Stimulated activated naive CD8-positive, alpha-beta T cell treated with anti-CD3 and anti-CD28 coated beads, Interleukin-15, amount 100 ng/mL, for 72 hours (primary cell): Measurements from ENCODE around the gene SLCO4C1.

Source experiments
- ATAC-seq: fragments of 150-1000 bp; cut with Tn5 transposase; 2 replicates; pipeline ENCODE4 v1.10.0; 2021; ENCODE audit warnings: mild to moderate bottlenecking, moderate library complexity
- DNase-seq, 2 donors: peaks; one replicate each; pipeline ENCODE4 v3.0.0; 2021 to 2022
- H3K27ac Mint-ChIP-seq, 2 donors: one replicate each; pipeline ENCODE4 v1.8.0; 2022; ENCODE audit warnings: mild to moderate bottlenecking in 2 of 2, mixed read lengths in 2 of 2, moderate library complexity in 2 of 2
- H3K27me3 Mint-ChIP-seq: one replicate; pipeline ENCODE4 v1.8.0; 2022; ENCODE audit warnings: mixed read lengths
- H3K4me1 Mint-ChIP-seq: one replicate; pipeline ENCODE4 v1.8.0; 2022; ENCODE audit warnings: mild to moderate bottlenecking, mixed read lengths
- H3K4me3 Mint-ChIP-seq, 2 donors: one replicate each; pipeline ENCODE4 v1.8.0; 2022; ENCODE audit warnings: mild to moderate bottlenecking in 2 of 2, mixed read lengths in 2 of 2, moderate library complexity in 1 of 2
- H3K9me3 Mint-ChIP-seq, 2 donors: one replicate each; pipeline ENCODE4 v1.8.0; 2022; ENCODE audit warnings: mixed read lengths in 2 of 2

SLCO4C1 gene

GRCh38 chr5:102223542-102224477, 72.3 kb downstream of the SLCO4C1 start:
- no peak overlapping the region for H3K27ac Mint-ChIP-seq
- no peak overlapping the region for H3K4me3 Mint-ChIP-seq
- H3K27me3 Mint-ChIP-seq, result peaks cover 7% of the 10 kb centered on the region
- H3K9me3 Mint-ChIP-seq, result no peaks in the 10 kb centered on the region
- DNase-seq (no peak), ATAC-seq (no peak)
- H3K4me1 Mint-ChIP-seq, result no peaks in the 10 kb centered on the region

- H3K27ac Mint-ChIP-seq, result no peak overlapping the region
- no peaks in the 10 kb centered on the region for H3K4me1 Mint-ChIP-seq
- peaks cover 7% of the 10 kb centered on the region for H3K27me3 Mint-ChIP-seq
- DNase-seq (no peak), ATAC-seq (no peak)
- no peak overlapping the region for H3K4me3 Mint-ChIP-seq
- H3K9me3 Mint-ChIP-seq, result no peaks in the 10 kb centered on the region
These were observed 73.3 kb downstream of the SLCO4C1 start for GRCh38 chr5:102222772-102223171.

GRCh38 chr5:102221949-102222348, 74.1 kb downstream of the SLCO4C1 start:
- no peak overlapping the region for H3K27ac Mint-ChIP-seq
- H3K4me3 Mint-ChIP-seq, result no peak overlapping the region
- ATAC-seq (no peak), DNase-seq (no peak)
- no peaks in the 10 kb centered on the region for H3K4me1 Mint-ChIP-seq
- peaks cover 7% of the 10 kb centered on the region for H3K27me3 Mint-ChIP-seq
- no peaks in the 10 kb centered on the region for H3K9me3 Mint-ChIP-seq

GRCh38 chr5:102218159-102218558, 77.9 kb downstream of the SLCO4C1 start:
- no peak overlapping the region for H3K4me3 Mint-ChIP-seq

GRCh38 chr5:102216678-102217077, 79.4 kb downstream of the SLCO4C1 start:
- H3K4me1 Mint-ChIP-seq, result no peaks in the 10 kb centered on the region
- peaks cover 7% of the 10 kb centered on the region for H3K27me3 Mint-ChIP-seq
- no peak overlapping the region for H3K4me3 Mint-ChIP-seq
- H3K9me3 Mint-ChIP-seq, result no peaks in the 10 kb centered on the region
- DNase-seq, result no peak
- ATAC-seq, result no peak
- H3K27ac Mint-ChIP-seq, result no peak overlapping the region

More at GRCh38 chr5:102218159-102218558, 77.9 kb downstream of the SLCO4C1 start:
- Mint-ChIP-seq H3K27ac (no peak overlapping the region), H3K4me1 (no peaks in the 10 kb centered on the region), H3K9me3 (no peaks in the 10 kb centered on the region), H3K27me3 (peaks cover 7% of the 10 kb centered on the region)
- no peak for DNase-seq
- peak; percentile 48 for ATAC-seq

- DNase-seq, result no peak
These were observed 84.9 kb downstream of the SLCO4C1 start for GRCh38 chr5:102211165-102211564.

GRCh38 chr5:102200861-102201260, 95.2 kb downstream of the SLCO4C1 start:
- DNase-seq, result no peak
- H3K27me3 Mint-ChIP-seq, result peaks cover 11% of the 10 kb centered on the region
- no peak overlapping the region for H3K27ac Mint-ChIP-seq
- no peak overlapping the region for H3K4me3 Mint-ChIP-seq
- H3K4me1 Mint-ChIP-seq, result no peaks in the 10 kb centered on the region
- peaks cover 0 to 2% of the 10 kb centered on the region in 2 donors for H3K9me3 Mint-ChIP-seq
- no peak for ATAC-seq

More at GRCh38 chr5:102211165-102211564, 84.9 kb downstream of the SLCO4C1 start:
- no peak for ATAC-seq
- no peaks in the 10 kb centered on the region for H3K9me3 Mint-ChIP-seq
- H3K27ac Mint-ChIP-seq, result no peak overlapping the region
- H3K4me3 Mint-ChIP-seq, result no peak overlapping the region
- no peaks in the 10 kb centered on the region for H3K27me3 Mint-ChIP-seq
- no peaks in the 10 kb centered on the region for H3K4me1 Mint-ChIP-seq

- H3K4me3 Mint-ChIP-seq, result no peak overlapping the region
- no peaks in the 10 kb centered on the region for H3K4me1 Mint-ChIP-seq
- H3K9me3 Mint-ChIP-seq, result peaks cover 7 to 11% of the 10 kb centered on the region in 2 donors
- peaks cover 7% of the 10 kb centered on the region for H3K27me3 Mint-ChIP-seq
- H3K27ac Mint-ChIP-seq, result no peak overlapping the region
- ATAC-seq, result no peak
- no peak for DNase-seq
These were observed 99.6 kb downstream of the SLCO4C1 start for GRCh38 chr5:102196481-102196880.
